ENCODE data around the gene WDR74.
"Not testable (repeated sequence)": the region's sequence is repeated elsewhere in the genome, so short reads cannot be mapped to it uniquely, and the experiment has no call there.

WDR74 gene

GRCh38 chr11:62860835-62861563 is 21.6 kb upstream of the WDR74 start:
- no peak for DNase-seq

GRCh38 chr11:62859281-62859703 is 19.9 kb upstream of the WDR74 start:
- DNase-seq, result not testable (repeated sequence)

- no peak for DNase-seq
Measured at GRCh38 chr11:62858201-62858600, 18.8 kb upstream of the WDR74 start.

- no peak for DNase-seq
Measured at GRCh38 chr11:62857541-62857982, 18.2 kb upstream of the WDR74 start.

- no peak for DNase-seq
Measured at GRCh38 chr11:62856333-62856895, 17.0 kb upstream of the WDR74 start.

- peak; percentile 46 to 98 (median 94) for DNase-seq
Measured at GRCh38 chr11:62855571-62856332, 16.4 kb upstream of the WDR74 start.

- peak in 2 of 56 donors; percentile 1 to 39 for DNase-seq
Measured at GRCh38 chr11:62854825-62855570, 15.6 kb upstream of the WDR74 start.

GRCh38 chr11:62854013-62854824 is 14.8 kb upstream of the WDR74 start:
- DNase-seq, result no peak

GRCh38 chr11:62853279-62853965 is 14.0 kb upstream of the WDR74 start:
- no peak for DNase-seq

- DNase-seq, result no peak
Measured at GRCh38 chr11:62852523-62853188, 13.3 kb upstream of the WDR74 start.

- DNase-seq, result no peak
Measured at GRCh38 chr11:62851807-62852522, 12.6 kb upstream of the WDR74 start.

GRCh38 chr11:62850911-62851806 is 11.8 kb upstream of the WDR74 start:
- no peak for DNase-seq

GRCh38 chr11:62847767-62848314 is 8.5 kb upstream of the WDR74 start:
- no peak for DNase-seq

- no peak for DNase-seq
Measured at GRCh38 chr11:62846177-62846576, 6.8 kb upstream of the WDR74 start.

GRCh38 chr11:62844154-62844553 is 4.8 kb upstream of the WDR74 start:
- DNase-seq, result no peak

- no peak for DNase-seq
Measured at GRCh38 chr11:62843466-62843865, 4.1 kb upstream of the WDR74 start.

- not testable (repeated sequence) for DNase-seq
Measured at GRCh38 chr11:62842891-62843290, 3.5 kb upstream of the WDR74 start.
